22Rv1 (cell line): ENCODE measurements around the gene GATB.

Experiments used
- H3K27ac ChIP-seq: fragments of 450-650 bp; 2 replicates; pipeline ENCODE4 v1.5.1; 2017
- ZFX ChIP-seq: fragments of 450-650 bp; IDR thresholded peaks from 2 replicates; pipeline ENCODE4 v1.6.1; 2017; ENCODE audit warnings: antibody characterized with exemption, borderline replicate concordance
- TF ChIP-seq, protein P1 (sequence below): fragments of 450-650 bp; IDR thresholded peaks from 2 replicates; pipeline ENCODE4 v1.5.1; 2017; ENCODE audit warnings: mild to moderate bottlenecking

GATB gene

DNA sequence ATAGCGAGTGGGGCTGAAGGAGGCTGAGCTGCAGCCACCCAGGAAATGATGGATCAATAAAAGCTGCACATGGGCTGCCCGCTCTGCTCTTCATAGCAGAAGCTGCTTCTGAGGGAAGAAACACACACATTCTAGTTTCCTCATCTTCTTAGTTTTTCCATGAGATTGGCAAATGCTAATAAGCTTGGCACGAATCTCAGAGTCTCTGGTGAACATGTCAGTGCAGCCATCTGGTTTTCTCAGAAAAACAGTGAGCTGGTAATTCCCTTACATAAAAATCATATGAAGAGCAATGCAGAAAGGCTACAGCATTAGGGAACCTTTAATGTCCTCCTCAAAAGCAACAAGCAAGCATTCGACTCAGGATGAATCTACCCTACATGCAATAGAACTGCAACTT is 69.9 kb downstream of the GATB start:
- TF ChIP-seq, protein P1, sequence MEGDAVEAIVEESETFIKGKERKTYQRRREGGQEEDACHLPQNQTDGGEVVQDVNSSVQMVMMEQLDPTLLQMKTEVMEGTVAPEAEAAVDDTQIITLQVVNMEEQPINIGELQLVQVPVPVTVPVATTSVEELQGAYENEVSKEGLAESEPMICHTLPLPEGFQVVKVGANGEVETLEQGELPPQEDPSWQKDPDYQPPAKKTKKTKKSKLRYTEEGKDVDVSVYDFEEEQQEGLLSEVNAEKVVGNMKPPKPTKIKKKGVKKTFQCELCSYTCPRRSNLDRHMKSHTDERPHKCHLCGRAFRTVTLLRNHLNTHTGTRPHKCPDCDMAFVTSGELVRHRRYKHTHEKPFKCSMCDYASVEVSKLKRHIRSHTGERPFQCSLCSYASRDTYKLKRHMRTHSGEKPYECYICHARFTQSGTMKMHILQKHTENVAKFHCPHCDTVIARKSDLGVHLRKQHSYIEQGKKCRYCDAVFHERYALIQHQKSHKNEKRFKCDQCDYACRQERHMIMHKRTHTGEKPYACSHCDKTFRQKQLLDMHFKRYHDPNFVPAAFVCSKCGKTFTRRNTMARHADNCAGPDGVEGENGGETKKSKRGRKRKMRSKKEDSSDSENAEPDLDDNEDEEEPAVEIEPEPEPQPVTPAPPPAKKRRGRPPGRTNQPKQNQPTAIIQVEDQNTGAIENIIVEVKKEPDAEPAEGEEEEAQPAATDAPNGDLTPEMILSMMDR: no peak
- TF ChIP-seq ZFX: no peak
- H3K27ac ChIP-seq: no peak overlapping the region

DNA sequence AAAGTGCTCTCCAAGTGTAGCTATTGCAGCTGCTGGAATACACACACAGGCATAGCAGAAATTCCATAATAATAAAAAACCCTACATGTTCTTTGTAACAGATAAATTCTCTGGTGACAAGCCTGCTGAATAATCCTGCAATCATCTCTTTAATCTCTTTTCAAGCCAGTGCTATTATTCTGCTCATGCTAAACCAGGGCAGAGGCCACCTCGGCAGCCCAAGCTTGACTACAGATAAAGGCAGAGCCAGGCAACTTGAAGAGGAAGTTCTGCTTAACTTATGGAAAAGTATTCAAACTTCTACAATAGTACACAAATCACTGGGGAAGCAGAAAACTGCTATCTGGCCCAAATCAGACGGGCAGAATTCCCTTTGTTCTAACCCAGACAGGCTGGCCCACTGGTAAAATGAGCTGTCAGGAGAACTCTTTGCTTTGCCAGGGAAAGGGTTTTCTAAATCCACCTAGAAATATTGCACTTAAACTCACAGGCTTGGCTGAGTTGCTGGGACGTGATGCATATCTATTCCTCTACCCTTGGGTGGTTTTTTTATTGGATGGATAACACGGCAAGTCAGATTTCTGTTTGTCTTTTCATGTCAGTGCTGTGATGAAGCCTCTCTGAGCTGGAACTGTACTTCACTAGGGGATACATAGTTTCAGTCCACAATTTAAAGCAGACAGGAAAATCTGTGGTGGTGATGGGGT is 70.5 kb downstream of the GATB start:
- TF ChIP-seq, protein P1: no peak
- TF ChIP-seq ZFX: no peak
- no peak overlapping the region for H3K27ac ChIP-seq

DNA sequence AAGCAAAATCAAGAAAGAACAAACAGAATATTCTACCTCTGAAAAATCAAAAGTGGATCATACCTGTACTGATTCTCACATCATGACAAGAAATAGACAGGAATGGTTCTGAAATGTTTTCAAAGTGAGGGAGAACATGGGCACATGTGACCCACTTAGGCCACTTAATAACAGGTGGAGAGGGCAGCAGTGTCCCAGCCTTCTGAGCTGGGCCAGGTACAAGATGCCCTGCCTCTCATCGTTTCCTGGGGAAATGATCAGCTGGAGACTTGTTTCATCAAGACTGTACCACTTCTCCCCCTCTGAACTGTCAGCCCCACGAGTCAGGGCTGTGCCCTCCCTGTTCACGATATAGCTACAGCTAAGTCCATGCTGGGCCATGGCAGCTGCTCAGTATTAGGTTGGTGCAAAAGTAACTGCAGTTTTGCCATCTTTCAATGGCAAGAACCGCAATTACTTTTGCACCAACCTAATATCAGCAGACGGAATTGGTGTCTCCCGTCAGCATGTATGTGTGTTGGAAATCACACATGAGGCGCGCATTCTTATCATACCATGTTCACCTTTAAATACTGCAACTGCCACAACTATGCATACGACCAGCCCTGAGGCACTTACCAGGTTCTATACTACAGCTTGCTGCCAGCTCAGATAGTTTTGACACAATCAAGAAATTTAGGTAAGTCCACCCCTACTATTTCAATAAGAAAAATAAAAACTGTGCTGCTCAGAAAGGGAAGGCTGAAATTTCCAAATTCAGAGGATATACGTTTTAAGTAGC is 71.4 kb downstream of the GATB start:
- H3K27ac ChIP-seq: no peak overlapping the region
- TF ChIP-seq ZFX: no peak
- TF ChIP-seq, protein P1: no peak

DNA sequence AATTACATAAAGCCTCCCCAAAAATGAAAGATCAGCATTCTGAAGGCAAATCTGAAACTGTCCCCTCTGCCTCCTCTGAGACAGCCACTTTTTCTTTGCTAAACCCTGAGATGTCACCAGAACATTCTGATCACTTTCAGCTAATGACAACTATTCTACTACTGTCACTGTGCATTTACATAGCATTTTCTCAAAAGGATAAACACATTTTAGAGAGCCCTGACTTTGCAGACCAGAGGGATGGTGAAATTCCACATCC is 72.1 kb downstream of the GATB start:
- no peak overlapping the region for H3K27ac ChIP-seq
- TF ChIP-seq, protein P1: no peak
- no peak for TF ChIP-seq ZFX

DNA sequence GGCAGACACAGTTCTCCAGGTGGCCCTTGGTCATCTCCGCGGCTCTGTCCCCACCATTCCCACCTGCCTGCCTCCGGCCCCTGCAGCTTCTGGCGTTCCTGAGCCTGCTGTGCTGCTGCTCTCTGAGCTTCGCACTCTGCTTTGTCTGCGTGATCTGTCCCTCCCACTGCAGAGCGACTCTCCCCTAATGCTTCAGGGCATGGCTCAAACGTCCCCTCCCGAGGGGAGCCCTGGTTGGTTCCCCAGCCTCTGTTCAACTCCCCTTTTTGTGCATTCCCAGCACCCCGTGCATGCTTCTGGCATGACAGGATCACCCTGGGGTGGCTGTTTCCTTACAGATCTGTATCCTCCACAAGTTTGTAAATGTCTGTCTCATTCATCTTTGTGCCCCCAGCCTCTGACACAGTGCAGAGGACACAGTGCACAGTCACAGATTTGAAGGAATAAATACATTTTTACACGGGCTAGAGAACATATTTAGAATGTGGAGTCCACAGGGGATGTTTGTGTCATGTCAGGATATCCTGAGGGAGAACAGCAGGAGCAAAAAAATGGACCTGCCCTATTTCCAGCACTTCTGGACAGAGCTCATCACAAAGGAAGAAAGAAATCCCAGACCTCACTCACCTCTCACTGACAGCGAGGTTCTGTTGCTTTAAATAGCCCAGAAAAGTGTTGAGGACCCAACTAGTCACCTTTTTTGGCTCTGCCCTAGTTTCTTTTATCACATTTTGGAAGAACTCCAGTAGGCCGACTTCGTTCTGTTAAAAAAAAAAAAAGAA is 72.6 kb downstream of the GATB start:
- TF ChIP-seq, protein P1: no peak
- no peak for TF ChIP-seq ZFX

DNA sequence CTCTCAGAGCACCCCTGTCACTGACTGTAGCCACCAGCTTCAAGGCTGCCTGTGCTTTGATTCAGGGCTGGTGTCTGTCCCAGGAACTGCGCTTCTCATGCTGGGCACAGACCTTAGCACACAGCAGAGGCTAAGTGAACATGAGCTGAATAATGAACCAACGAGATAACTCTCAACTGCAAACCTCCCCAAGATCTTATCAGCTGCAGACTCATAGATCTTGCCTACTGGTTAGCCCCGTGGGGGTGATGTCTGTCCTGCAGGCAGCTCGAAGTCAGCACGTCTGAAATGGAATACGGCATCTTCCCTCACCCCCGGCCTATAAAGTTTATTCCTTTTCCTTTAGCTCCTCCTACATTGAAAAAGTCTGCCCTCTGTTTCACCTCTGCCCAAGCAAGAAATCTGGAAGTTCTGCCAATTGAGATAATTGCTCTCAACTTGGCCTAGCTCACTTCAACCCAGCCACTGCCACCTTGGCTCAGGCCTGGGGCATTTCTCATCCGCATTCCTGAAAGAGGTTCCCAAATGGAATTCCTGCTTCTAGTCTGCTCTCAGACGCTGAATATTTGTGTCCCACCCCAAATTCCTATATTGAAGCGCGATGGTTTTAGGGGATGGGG is 73.7 kb downstream of the GATB start:
- no peak overlapping the region for H3K27ac ChIP-seq
- TF ChIP-seq, protein P1: no peak
- no peak for TF ChIP-seq ZFX

More for the DNA sequence above, 72.6 kb downstream of the GATB start:
- no peak overlapping the region for H3K27ac ChIP-seq
